ENCODE data around the gene TCOF1.
"Not testable (repeated sequence)": the region's sequence is repeated elsewhere in the genome, so short reads cannot be mapped to it uniquely, and the experiment has no call there.

Gene TCOF1

GRCh38 chr5:150404941-150405816 lies 47.7 kb downstream of the TCOF1 start:
- TF ChIP-seq POLR2A (IDR thresholded peaks at IDR 0.05; ENCODE audit: low read length) = no peak
- no peak for TF ChIP-seq GATA1 (IDR thresholded peaks at IDR 0.05; ENCODE audit: low read depth, low read length)
- DNase-seq = no peak

GRCh38 chr5:150406103-150406722 lies 48.7 kb downstream of the TCOF1 start:
- no peak for DNase-seq
- TF ChIP-seq POLR2A (IDR thresholded peaks at IDR 0.05; ENCODE audit: low read length) (no peak), GATA1 (IDR thresholded peaks at IDR 0.05; ENCODE audit: low read depth, low read length) (no peak)

GRCh38 chr5:150406723-150407095 lies 49.2 kb downstream of the TCOF1 start:
- no peak for TF ChIP-seq POLR2A (IDR thresholded peaks at IDR 0.05; ENCODE audit: low read length)
- DNase-seq = no peak

GRCh38 chr5:150407096-150407720 lies 49.7 kb downstream of the TCOF1 start:
- no peak for DNase-seq
- no peak for TF ChIP-seq POLR2A (IDR thresholded peaks at IDR 0.05; ENCODE audit: low read length)
- TF ChIP-seq GATA1 (IDR thresholded peaks at IDR 0.05; ENCODE audit: low read depth, low read length) = no peak

- DNase-seq = no peak
- no peak for TF ChIP-seq GATA1 (IDR thresholded peaks at IDR 0.05; ENCODE audit: low read depth, low read length)
- TF ChIP-seq POLR2A (IDR thresholded peaks at IDR 0.05; ENCODE audit: low read length) = no peak
Measured at GRCh38 chr5:150408231-150408943, 50.9 kb downstream of the TCOF1 start.

GRCh38 chr5:150409638-150410523 lies 52.4 kb downstream of the TCOF1 start:
- TF ChIP-seq POLR2A (IDR thresholded peaks at IDR 0.05; ENCODE audit: low read length) = no peak
- TF ChIP-seq GATA1 (IDR thresholded peaks at IDR 0.05; ENCODE audit: low read depth, low read length) = no peak
- peak; percentile 60 to 67 for DNase-seq

GRCh38 chr5:150410524-150411244 lies 53.2 kb downstream of the TCOF1 start:
- TF ChIP-seq POLR2A (IDR thresholded peaks at IDR 0.05; ENCODE audit: low read length) (no peak), GATA1 (IDR thresholded peaks at IDR 0.05; ENCODE audit: low read depth, low read length) (no peak)
- DNase-seq = peak; percentile 55 to 63

GRCh38 chr5:150411245-150411979 lies 53.9 kb downstream of the TCOF1 start:
- DNase-seq = peak; percentile 24 to 31
- TF ChIP-seq POLR2A (IDR thresholded peaks at IDR 0.05; ENCODE audit: low read length) (no peak), GATA1 (IDR thresholded peaks at IDR 0.05; ENCODE audit: low read depth, low read length) (no peak)

- TF ChIP-seq GATA1 (IDR thresholded peaks at IDR 0.05; ENCODE audit: low read depth, low read length) (no peak), POLR2A (IDR thresholded peaks at IDR 0.05; ENCODE audit: low read length) (no peak)
- DNase-seq = peak; percentile 50 to 55
Measured at GRCh38 chr5:150412319-150413175, 55.0 kb downstream of the TCOF1 start, which contains the start of gene CD74. CD74 (minus strand) TSS chr5:150412910; CDS start chr5:150412749, 161 bp downstream.

GRCh38 chr5:150413176-150413901 lies 55.8 kb downstream of the TCOF1 start:
- TF ChIP-seq POLR2A (IDR thresholded peaks at IDR 0.05; ENCODE audit: low read length) (no peak), GATA1 (IDR thresholded peaks at IDR 0.05; ENCODE audit: low read depth, low read length) (no peak)
- DNase-seq = no peak

- DNase-seq = not testable (repeated sequence)
Measured at GRCh38 chr5:150413902-150414790, 56.6 kb downstream of the TCOF1 start.

All from erythroblast (primary cell).